HUES48 (cell line): ENCODE results near the gene SPRYD4.
"Not testable (repeated sequence)": the region's sequence is repeated elsewhere in the genome, so short reads cannot be mapped to it uniquely, and the experiment has no call there.

Experiments
- H3K27ac ChIP-seq: one replicate; pipeline ENCODE4 v1.7.0; 2013; ENCODE audit warnings: low read depth, low read length, inconsistent platforms
- H3K27me3 ChIP-seq: 2 replicates; pipeline ENCODE4 v1.6.1; 2013; ENCODE audit warnings: mild to moderate bottlenecking, low read length; ENCODE audit not compliant: control insufficient read depth, insufficient read depth
- H3K36me3 ChIP-seq: 2 replicates; pipeline ENCODE4 v1.6.1; 2013; ENCODE audit warnings: low read length; ENCODE audit not compliant: control insufficient read depth, insufficient read depth
- H3K4me1 ChIP-seq: 2 replicates; pipeline ENCODE4 v1.6.1; 2013; ENCODE audit warnings: mild to moderate bottlenecking, low read length; ENCODE audit not compliant: control insufficient read depth, insufficient read depth
- H3K4me3 ChIP-seq: 2 replicates; pipeline ENCODE4 v1.5.1; 2013; ENCODE audit warnings: mild to moderate bottlenecking, low read depth, low read length
- H3K9ac ChIP-seq: 2 replicates; pipeline ENCODE4 v1.6.1; 2013; ENCODE audit warnings: mild to moderate bottlenecking, low read depth, low read length, moderate library complexity
- H3K9me3 ChIP-seq: 2 replicates; pipeline ENCODE4 v1.6.1; 2013; ENCODE audit warnings: low read length; ENCODE audit not compliant: control insufficient read depth, insufficient read depth

Gene SPRYD4

GRCh38 chr12:56468216-56469006 lies at the start of gene SPRYD4:
TSS of gene SPRYD4 (plus strand) at chr12:56468578. CDS start at chr12:56468592, 14 bp downstream.
- Histone ChIP-seq H3K4me3 (peak within 1 kb of the TSS; percentile 99), H3K9me3 (no peaks in the 10 kb centered on the region), H3K4me1 (peaks cover 8% of the 10 kb centered on the region)

GRCh38 chr12:56420411-56420810 lies 48.0 kb upstream of the SPRYD4 start:
- H3K27ac ChIP-seq = no peak overlapping the region
- peaks cover 95% of the 10 kb centered on the region for H3K36me3 ChIP-seq
- no peak overlapping the region for H3K9ac ChIP-seq
- H3K27me3 ChIP-seq = no peaks in the 10 kb centered on the region
- H3K9me3 ChIP-seq = no peaks in the 10 kb centered on the region
- H3K4me3 ChIP-seq = no peak overlapping the region
- H3K4me1 ChIP-seq = no peaks in the 10 kb centered on the region

More at GRCh38 chr12:56468216-56469006, at the start of gene SPRYD4:
- Histone ChIP-seq H3K36me3 (peaks cover 34% of the 10 kb centered on the region), H3K9ac (peak within 1 kb of the TSS; percentile 99), H3K27me3 (no peaks in the 10 kb centered on the region), H3K27ac (peak within 1 kb of the TSS; percentile 85)

GRCh38 chr12:56425193-56425592 lies 43.2 kb upstream of the SPRYD4 start:
- Histone ChIP-seq H3K9ac (no peak overlapping the region), H3K4me3 (no peak overlapping the region), H3K27me3 (no peaks in the 10 kb centered on the region), H3K27ac (no peak overlapping the region), H3K4me1 (no peaks in the 10 kb centered on the region), H3K36me3 (peaks cover 92% of the 10 kb centered on the region), H3K9me3 (no peaks in the 10 kb centered on the region)

- H3K9ac ChIP-seq = no peak overlapping the region
- H3K4me1 ChIP-seq = no peaks in the 10 kb centered on the region
- no peaks in the 10 kb centered on the region for H3K9me3 ChIP-seq
- H3K4me3 ChIP-seq = no peak overlapping the region
- H3K36me3 ChIP-seq = peaks cover 92% of the 10 kb centered on the region
- no peaks in the 10 kb centered on the region for H3K27me3 ChIP-seq
- no peak overlapping the region for H3K27ac ChIP-seq
Measured at GRCh38 chr12:56425940-56426438, 42.4 kb upstream of the SPRYD4 start.

GRCh38 chr12:56431288-56431687 lies 37.1 kb upstream of the SPRYD4 start:
- Histone ChIP-seq H3K9me3 (no peaks in the 10 kb centered on the region), H3K4me3 (no peak overlapping the region), H3K27ac (no peak overlapping the region), H3K36me3 (peaks cover 65% of the 10 kb centered on the region), H3K4me1 (no peaks in the 10 kb centered on the region), H3K9ac (no peak overlapping the region), H3K27me3 (no peaks in the 10 kb centered on the region)

- peaks cover 64% of the 10 kb centered on the region for H3K36me3 ChIP-seq
- H3K4me3 ChIP-seq = no peak overlapping the region
- no peak overlapping the region for H3K9ac ChIP-seq
- H3K27me3 ChIP-seq = no peaks in the 10 kb centered on the region
- no peaks in the 10 kb centered on the region for H3K4me1 ChIP-seq
- H3K9me3 ChIP-seq = no peaks in the 10 kb centered on the region
- H3K27ac ChIP-seq = no peak overlapping the region
Measured at GRCh38 chr12:56431850-56432249, 36.5 kb upstream of the SPRYD4 start.

GRCh38 chr12:56434828-56435227 lies 33.5 kb upstream of the SPRYD4 start:
- Histone ChIP-seq H3K9me3 (no peaks in the 10 kb centered on the region), H3K4me3 (no peak overlapping the region), H3K27ac (no peak overlapping the region), H3K27me3 (no peaks in the 10 kb centered on the region), H3K4me1 (no peaks in the 10 kb centered on the region), H3K9ac (no peak overlapping the region), H3K36me3 (peaks cover 37% of the 10 kb centered on the region)

- Histone ChIP-seq H3K27me3 (no peaks in the 10 kb centered on the region), H3K27ac (no peak overlapping the region), H3K4me3 (no peak overlapping the region), H3K9me3 (peaks cover 2% of the 10 kb centered on the region; the same call in 1 of the 2 replicates), H3K9ac (no peak overlapping the region), H3K36me3 (peaks cover 12% of the 10 kb centered on the region), H3K4me1 (no peaks in the 10 kb centered on the region)
Measured at GRCh38 chr12:56437430-56438176, 30.8 kb upstream of the SPRYD4 start.

GRCh38 chr12:56443208-56443607 lies 25.2 kb upstream of the SPRYD4 start:
- not testable (repeated sequence) for H3K4me3 ChIP-seq, H3K27me3 ChIP-seq, H3K9ac ChIP-seq, H3K4me1 ChIP-seq, H3K36me3 ChIP-seq
- Histone ChIP-seq H3K9me3 (peaks cover 12% of the 10 kb centered on the region), H3K27ac (peak overlapping the region; percentile 61)

- peaks cover 4% of the 10 kb centered on the region; the same call in 1 of the 2 replicates for H3K9me3 ChIP-seq
- peaks cover 6% of the 10 kb centered on the region for H3K36me3 ChIP-seq
- no peaks in the 10 kb centered on the region for H3K27me3 ChIP-seq
- H3K4me1 ChIP-seq = peaks cover 15% of the 10 kb centered on the region
- peak within 1 kb of the TSS; percentile 84 for H3K4me3 ChIP-seq
- H3K9ac ChIP-seq = peak within 1 kb of the TSS; percentile 92
- peak within 1 kb of the TSS; percentile 99 for H3K27ac ChIP-seq
Measured at GRCh38 chr12:56448860-56449621, 19.3 kb upstream of the SPRYD4 start, which contains the start of gene TIMELESS. TSS of gene TIMELESS (minus strand) at chr12:56449426. CDS start at chr12:56434170, 15,256 bp downstream.
